CD4-positive, alpha-beta T cell treated with Interleukin-4 for 4 hours (primary cell): ENCODE measurements around the gene EPHB1.

Experiments used
- DNase-seq: peaks from one replicate; pipeline ENCODE4 v3.0.0-alpha.2; 2020

The EPHB1 gene

DNA sequence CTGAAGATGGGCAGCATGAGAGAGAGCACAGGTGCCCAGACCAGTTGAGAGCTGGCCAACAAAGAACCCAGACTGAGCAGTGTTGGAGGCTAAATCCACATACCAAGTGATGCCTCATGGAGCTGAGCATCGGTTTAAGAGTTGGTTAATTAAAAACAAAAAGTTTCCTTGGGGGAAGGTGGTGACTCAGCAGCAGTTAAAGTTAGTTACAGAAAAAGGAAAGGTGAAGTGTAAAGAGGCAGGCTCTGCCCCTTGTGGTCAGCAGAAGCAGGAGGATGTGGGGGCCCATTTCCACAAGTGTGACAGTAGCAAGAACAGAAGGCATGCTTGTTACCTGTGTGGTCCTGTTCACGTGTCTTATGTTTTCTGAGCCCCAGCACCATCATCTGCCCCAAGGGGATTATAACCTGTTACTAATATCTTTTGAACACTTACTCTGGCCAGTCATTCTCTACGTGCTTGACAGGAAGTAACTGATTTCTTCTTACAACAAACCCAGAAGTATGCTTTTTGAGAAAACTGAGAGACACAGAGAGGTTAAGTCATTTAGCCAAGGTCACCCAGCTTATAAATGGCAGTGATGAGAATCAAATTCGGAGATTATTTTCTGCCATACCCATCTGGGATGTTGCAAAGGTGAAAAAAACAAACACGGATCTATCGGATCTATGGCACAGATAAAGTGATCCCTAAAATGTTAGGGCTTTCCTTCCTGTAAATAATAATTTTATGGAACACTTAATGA lies 91.0 kb downstream of the EPHB1 start:
- no peak for DNase-seq

GRCh38 chr3:134886991-134887390 lies 91.9 kb downstream of the EPHB1 start:
- no peak for DNase-seq

DNA sequence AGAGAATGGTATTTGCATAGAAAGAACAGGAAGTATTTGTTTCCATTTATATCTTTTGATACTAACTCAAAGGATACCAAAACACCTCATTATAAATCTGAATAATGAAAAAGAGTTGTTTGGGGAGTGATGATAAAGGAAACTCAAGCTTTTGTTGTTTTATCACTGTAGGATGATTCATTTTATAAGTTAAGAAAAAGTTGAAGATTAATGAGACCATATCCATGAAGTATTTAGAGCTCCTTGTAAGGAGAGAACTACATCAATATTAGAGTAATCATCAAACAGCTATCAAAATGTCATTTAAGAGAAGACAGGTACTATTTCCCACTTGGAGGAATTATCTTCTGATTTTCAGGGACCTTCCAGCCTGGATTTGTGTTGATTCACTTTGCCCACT lies 92.5 kb downstream of the EPHB1 start:
- no peak for DNase-seq

- DNase-seq = no peak
These were observed 97.3 kb downstream of the EPHB1 start for GRCh38 chr3:134892326-134892725.

DNA sequence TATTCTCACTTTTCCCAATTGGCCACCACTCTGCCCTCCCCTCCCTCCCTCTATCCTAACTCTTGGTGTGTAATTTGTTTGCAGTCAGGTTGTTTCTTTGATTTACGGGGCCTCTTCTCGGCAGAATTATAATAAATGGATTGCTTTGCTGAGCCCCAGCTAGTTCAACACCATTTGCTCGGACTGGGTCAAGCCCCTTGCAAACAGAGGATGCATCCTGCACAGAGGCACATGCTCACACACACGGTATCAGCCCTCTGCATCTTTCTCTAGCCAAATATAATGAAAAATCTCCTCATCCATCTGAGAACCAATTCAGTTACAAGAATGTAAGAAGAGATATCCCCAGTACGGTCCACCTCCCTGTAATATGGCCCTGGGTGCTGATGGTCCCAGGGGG lies 97.7 kb downstream of the EPHB1 start:
- DNase-seq = no peak

DNA sequence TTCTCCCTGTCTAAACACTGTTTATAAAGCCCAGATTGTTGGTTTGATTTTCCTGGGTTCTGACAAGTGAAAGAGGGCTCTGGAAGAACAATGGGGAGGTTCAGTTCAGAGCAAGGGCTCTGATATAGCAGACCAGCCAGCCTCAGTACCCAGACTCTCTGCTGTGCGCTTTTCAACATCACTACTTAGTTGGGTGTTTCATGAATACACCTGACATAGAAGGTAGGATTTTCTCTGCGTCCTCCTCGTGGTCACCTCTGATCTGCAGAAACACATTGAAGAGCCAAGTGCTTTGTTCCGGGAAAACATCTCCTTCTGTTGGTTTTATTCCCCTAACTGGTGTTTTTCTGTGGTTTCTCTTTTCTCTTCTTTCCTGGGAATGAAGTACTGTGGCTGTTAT lies 99.5 kb downstream of the EPHB1 start:
- DNase-seq = no peak

DNA sequence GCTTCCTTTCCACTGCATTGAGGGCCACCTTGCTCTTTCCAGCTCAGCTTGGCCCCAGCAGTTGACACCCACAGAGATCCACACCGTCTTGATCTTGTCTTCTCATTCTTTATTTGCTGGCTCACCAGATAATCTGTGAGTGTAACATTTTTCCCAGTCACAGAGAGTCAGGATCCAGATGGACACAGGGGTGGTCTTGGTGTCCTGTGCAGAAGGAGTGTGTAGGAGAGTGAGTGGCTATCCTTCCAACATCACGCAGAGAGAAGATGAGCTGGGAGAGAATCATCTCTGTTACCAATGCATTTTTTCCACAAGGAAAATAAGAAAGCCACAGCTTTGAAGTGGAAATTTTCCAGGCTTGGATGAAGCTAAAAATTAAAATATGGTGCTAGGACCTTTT lies 100.1 kb downstream of the EPHB1 start:
- DNase-seq = no peak

DNA sequence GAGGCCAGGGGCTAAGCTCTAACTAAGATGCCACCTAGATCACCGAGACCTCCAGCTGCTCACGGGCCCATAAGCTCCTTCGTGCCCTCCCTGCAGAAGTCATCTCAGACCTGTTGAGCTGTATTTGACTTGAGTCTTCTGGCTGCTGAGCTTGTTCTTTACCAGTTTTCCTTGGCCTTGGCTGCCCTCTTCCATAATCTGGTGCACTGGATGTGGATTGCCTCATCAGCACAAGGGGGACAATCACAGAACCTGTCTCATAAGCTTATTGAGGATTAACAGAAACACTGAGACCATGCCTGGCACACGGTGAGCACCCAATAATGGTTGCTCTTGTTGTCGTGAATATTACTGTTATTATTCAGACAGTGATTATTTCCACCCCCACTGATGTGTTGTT lies 101.1 kb downstream of the EPHB1 start:
- no peak for DNase-seq

GRCh38 chr3:134896696-134897095 lies 101.6 kb downstream of the EPHB1 start:
- DNase-seq = no peak

DNA sequence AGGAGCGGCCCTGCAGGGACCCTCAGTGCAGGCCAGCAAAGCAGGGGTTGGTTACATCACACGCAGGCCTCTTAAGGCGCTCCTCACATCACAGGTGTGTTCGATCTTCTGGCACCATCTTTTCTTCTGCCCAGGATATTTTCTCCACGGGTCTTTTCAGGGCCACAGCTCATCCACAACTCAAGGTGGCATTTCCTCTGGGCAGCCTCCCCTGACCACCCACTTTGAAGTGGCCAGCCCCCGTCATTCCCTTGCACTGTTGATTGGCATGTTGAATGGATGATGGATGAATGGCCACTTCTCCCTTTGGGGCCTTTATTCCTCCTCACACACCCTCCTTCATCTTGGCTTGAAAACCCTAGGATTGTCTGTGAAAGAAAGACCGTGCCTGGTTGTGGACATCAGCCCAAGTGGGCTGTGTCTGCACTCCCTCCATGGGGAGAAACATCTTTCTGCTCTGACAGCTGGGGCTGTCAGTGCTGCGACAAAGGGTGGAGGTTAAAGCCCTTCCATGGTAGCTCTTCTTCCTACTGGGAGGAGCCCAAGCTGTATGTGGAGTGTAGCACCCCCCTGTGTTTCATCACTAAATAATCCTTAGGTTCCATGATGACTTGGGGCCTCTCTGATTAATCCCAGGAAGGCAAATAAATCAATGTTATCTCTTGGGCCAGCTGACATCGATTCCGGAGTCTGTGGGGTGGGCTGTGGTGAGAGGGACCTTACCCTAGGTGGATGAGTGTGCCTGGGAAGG lies 102.5 kb downstream of the EPHB1 start:
- no peak for DNase-seq

DNA sequence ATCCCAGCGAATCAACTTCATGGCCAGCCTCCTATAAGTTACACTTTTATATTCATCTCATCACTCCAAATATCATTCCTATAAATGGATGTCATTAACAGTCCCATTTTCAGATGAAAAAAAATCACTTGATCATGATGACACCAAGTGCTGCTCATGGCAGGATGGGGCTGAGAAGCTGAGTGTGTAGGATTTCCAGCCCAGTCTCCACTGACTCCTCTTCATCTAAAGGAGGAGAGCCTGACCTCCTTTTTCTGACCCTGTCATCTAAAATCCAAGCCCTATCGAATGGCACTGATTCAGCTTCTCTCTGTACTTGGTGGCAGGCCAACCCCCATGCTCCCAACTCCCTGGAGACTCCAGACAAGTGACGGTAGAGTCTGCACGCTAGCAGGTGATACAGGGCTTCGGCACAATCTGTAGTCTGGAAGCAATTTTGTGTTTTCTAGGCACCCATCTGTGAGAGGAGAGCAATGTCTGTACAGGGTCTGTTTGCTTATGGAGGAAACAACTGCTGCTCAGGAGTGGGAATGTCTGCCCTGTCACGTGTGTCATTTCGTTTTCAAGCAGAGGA lies 103.2 kb downstream of the EPHB1 start:
- no peak for DNase-seq

DNA sequence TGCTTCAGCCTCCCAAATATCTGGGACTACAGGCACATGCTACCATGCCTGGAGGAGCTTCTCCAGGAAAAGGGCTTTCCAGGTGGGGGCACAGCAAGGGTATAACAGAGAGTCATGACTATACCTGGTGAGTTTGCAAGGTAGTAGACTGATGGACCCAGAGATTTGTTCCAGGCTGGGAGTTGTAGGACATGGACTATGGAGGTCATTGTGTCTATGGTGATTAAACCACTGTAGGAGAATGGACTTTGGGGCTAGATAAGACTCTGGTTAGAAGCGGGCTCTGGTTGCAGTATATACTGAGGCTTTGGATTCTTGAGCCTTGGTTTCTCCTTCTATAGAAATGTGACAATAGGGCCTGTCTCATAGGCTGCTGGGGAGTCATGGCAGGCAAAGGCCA lies 104.7 kb downstream of the EPHB1 start:
- DNase-seq = no peak

GRCh38 chr3:134900482-134900881 lies 105.4 kb downstream of the EPHB1 start:
- DNase-seq = no peak

GRCh38 chr3:134901461-134901860 lies 106.4 kb downstream of the EPHB1 start:
- no peak for DNase-seq

DNA sequence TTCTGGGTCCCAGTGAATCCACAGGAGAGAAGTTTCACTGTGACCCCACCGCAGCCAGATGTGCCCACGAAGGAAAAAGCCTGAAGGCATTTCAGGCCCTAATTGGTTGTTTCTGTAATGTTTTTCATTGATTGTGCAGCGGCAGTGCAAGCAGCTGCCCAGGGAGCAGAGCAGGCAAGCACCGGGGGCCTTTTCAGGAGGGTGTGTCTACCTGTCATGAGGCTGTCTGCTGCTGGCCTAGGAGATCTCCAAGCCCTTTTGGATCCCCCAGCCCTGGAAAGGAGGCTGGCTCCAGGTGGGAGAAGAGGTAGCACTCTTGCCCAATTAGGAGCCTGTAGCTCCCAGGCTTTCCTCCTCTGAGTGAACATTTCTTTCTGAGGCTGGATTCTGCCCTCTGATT lies 108.8 kb downstream of the EPHB1 start:
- DNase-seq = no peak

DNA sequence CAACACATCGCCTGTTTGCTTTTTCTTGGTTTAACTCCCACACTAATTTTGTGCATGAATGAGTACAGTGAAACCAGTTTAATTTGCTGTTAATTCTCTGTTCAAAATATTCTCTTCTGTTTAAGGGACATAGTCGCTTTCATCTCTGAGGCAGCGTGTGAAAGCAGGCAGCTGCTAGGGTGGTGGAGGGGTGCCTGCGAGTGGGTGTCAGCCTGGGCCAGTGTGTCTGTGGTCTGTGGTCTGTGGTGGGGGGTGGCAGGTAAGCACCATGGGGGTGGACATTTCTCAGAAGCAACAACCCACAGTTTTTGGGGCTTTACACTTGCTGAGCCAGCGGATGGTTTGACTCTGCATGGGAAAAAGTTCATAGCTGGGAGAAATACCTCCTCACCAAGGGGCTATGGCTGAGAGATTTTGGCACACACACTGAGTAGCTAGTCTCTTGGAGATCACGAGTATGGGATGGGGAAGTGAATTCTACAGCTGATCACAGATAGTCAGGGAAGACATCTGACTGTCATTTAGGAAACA lies 109.2 kb downstream of the EPHB1 start:
- DNase-seq = no peak

DNA sequence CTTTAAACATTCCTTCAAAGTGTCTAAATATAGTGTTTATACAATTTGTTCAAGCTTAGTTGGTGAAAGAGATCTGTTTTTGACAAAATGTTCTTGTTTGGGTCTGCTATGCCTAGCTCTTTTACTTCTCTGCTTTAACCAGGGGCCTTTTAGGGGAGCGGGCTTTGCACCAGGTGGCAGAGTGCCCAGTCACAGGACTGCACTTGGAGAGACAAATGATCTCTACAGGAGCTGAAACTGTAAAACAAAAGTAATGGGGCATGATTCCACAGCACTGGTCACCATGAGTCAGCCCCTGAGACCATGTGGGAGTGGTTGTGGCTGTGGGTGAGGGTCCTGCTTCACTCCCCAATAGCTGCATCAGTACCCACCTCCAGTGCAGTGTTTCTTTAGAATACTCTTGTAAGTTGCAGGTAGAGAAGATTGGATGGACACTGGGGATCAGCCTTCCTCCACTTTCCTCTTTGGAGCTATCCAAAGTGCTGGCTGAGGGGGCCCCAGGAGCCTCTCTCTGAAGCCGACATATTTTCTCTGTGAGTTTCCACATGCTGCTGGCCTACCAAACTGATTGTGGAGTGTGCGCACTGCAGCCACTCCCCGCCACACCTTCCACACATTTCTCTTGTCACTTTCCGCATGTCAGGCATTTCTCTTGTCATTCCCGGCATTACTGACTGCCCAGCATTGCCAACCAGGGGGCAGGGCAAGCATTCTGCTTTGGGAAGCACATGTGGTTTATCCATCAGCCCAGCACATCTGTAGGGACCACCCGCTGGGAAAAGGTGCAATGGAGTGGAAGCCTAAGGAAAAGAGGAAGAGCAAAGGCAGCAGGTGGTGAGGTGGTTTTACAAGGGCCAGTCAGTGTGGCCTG lies 110.0 kb downstream of the EPHB1 start:
- DNase-seq = no peak

- DNase-seq = no peak
These were observed 110.5 kb downstream of the EPHB1 start for GRCh38 chr3:134905647-134905935.

GRCh38 chr3:134908271-134908670 lies 113.2 kb downstream of the EPHB1 start:
- DNase-seq = no peak

DNA sequence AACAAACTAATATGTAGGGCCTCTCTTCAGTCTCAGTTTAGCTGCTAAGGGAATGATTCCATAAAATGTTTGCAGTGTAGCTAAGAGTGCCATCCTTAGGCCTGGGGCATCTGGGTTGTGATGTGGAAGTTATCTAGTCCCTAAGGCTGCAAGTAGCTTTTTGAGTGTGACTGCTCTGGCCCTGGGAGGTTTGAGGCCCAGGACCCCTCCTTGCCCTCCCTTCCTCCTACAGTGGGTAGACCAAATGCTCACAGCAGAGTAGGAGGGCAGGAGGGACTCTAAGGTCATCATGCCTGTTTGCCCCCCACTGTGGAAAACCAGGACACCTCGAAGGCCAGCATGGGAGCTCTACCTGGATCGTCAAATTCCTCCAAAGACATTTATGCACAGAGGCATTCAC lies 115.0 kb downstream of the EPHB1 start:
- no peak for DNase-seq

- no peak for DNase-seq
These were observed 116.8 kb downstream of the EPHB1 start for GRCh38 chr3:134911586-134912548.
